GM18502 (cell line): ENCODE measurements around the gene SCT.

Source experiments
- ATAC-seq: cut with Tn5 transposase; IDR thresholded peaks from one replicate; pipeline ENCODE4 v1.9.1; 2021; ENCODE audit warnings: mild to moderate bottlenecking; ENCODE audit not compliant: unreplicated experiment, poor library complexity

The SCT gene

DNA sequence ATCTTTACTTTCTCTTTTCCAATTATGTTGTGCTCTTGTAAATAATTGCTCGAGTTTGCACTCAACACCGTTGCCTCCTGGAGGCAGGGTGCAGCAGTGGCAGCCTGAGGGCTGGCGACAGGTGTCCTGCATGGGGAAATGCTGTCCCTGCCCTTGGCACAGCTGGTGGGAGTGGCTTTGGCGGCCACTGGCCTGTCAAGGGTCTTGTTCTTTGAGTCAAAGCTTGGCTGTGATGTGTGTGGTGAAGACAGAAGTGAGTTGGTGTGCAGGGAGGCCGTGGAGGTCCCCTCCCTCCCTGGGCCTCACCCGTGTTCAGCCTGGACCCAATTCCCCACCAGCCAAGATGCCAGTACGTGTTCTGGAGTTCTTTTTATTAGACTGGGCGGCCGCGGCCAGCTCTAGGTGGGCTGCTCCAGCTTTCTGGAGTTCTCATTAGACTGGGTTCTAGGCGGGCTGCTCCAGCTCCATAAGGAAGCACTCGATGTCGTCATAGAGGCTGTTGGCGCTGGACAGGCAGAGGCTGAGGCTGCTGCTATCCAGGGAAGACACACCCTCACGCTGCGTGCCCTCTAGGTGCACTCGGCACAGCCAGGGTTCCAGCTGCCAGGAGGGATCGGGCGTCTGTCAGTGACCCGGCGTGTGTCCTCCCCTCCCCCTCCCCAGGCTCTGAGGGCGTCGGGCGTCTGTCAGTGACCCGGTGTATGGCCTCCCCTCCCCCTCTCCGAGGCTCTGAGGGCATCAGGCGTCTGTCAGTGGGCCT, 14.6 kb downstream of the SCT start:
- ATAC-seq = no peak

DNA sequence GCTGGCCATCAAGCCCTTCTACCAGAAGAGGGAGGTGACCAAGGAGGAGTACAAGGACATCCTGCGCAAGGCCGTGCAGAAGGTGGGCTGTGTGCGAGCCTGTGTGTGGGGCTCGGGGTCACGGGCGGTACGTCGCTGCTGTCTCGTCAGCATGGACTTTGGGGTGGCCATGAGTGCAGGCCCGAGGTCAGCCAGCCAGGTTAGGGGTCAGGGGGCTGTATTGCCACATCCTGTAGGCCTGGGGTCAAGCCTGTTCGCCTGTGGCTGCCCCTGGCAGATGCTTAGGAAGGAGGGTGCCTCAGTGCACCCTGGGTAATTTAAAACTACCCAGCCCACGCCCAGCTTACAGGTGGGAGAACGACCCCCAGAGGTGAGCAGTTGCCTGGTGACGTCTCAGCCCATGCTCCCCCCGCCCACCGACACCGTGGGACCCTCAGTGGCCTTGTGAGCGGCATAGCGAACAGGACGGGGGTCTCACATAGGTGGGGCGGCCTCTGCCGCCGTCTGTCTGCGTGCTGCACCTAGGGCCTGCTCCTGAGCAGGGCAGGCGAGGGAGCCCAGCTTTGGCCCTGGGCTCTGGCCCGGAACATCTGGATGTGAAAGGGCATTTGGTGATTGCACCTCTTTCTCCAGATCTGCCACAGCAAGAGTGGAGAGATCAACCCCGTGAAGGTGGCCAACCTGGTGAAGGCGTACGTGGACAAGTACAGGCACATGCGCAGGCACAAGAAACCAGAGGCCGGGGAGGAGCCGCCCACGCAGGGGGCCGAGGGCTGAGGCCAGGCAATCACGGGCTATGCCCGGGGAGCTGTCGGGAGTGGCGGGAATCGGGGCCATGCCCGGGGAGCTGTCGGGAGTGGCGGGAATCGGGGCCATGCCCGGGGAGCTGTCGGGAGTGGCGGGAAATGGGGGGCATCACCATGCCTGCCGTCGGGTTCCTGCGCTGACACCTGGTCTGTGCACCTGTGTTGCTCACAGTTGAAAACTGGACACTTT, 15.7 kb downstream of the SCT start:
- no peak for ATAC-seq

DNA sequence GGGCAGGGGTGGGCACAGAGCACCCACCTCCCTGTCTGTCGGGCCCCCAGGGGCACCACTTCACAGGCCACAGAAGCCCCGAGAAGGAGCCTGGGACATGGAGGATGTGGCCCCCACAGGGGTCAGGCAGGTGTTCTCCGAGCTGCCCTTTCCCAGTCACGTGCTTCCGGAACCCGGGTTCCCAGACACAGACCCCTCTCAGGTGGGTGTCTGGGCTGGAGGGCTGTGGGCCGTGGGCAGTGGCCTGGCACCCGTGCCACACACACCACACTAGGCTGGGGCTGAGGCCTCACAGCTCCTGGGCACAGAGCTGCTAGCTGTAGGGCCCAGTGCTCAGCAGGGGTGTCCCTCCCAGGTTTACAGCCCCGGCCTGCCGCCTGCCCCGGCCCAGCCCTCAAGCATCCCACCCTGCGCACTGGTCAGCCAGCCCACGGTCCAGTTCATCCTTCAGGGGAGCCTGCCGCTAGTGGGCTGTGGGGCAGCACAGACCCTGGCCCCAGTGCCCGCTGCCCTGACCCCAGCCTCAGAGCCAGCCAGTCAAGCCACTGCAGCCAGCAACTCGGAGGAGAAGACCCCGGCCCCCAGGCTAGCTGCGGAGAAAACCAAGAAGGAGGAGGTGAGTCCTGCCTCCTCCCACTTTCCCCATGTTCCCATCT, 16.7 kb downstream of the SCT start:
- ATAC-seq = no peak

DNA sequence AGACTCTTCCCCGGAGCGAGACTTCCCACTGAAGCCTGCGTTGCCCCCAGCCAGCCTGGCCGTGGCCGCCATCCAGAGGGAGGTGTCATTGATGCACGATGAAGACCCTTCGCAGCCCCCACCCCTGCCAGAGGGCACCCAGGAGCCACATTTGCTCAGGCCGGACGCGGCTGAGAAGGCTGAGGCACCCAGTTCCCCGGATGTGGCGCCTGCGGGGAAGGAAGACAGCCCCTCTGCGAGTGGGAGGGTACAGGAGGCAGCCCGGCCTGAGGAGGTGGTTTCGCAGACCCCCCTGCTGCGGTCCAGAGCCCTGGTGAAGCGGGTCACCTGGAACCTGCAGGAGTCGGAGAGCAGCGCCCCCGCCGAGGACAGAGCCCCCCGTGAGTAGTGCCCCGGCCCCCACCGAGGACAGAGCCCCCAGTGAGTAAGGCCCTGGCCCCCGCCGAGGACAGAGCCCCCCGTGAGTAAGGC, 17.6 kb downstream of the SCT start:
- no peak for ATAC-seq

DNA sequence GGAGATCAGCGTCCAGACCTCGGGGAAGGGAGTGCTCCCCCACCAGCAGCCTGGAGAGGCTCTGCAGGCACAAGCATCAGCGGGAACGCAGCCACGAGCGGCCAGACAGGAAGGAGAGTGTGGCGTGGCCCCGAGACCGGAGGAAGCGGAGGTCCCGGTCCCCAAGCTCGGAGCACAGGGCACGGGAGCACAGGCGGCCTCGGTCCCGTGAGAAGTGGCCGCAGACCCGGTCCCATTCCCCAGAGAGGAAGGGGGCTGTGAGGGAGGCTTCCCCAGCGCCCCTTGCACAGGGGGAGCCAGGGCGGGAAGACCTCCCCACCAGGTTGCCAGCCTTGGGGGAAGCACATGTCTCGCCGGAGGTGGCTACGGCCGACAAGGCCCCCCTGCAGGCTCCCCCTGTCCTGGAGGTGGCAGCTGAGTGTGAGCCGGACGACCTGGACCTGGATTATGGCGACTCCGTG, 18.2 kb downstream of the SCT start:
- ATAC-seq = no peak

DNA sequence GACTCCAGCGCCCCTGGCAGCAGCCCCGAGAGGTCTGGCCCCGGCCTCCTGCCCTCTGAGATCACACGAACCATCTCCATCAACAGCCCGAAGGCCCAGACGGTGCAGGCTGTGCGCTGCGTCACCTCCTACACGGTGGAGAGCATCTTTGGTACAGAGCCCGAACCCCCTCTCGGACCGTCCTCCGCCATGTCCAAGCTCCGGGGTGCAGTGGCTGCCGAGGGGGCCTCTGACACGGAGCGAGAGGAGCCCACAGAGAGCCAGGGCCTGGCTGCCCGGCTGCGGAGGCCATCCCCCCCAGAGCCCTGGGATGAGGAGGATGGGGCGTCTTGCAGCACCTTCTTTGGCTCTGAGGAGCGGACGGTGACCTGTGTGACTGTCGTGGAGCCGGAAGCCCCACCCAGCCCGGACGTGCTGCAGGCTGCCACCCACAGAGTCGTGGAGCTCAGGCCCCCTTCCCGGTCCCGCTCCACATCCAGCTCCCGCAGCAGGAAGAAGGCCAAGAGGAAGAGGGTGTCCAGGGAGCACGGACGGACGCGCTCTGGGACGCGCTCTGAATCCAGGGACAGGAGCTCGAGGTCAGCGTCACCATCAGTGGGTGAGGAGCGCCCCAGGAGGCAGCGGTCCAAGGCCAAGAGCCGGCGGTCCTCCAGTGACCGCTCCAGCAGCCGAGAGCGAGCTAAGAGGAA, 18.9 kb downstream of the SCT start:
- ATAC-seq = no peak

DNA sequence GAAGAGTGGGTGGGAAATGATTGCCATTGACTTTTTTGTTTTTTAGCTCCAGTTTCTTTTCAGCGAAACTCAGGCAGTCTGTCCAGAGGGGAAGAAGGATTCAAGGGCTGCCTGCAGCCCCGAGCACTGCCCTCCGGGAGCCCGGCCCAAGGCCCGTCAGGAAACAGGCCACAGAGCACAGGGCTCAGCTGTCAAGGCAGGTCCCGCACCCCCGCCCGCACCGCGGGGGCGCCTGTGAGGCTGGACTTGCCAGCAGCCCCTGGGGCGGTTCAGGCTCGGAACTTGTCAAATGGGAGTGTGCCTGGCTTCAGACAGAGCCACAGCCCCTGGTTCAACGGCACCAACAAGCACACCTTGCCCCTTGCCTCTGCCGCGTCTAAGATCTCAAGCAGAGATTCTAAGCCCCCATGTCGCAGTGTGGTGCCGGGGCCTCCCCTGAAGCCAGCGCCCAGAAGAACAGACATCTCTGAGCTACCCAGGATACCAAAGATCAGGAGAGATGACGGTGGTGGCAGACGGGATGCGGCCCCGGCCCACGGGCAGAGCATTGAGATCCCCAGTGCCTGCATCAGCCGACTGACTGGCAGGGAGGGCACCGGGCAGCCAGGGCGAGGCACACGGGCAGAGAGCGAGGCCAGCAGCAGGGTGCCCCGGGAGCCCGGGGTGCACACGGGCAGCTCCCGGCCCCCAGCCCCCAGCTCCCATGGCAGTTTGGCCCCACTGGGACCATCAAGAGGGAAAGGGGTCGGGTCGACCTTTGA, 19.8 kb downstream of the SCT start:
- ATAC-seq = no peak

DNA sequence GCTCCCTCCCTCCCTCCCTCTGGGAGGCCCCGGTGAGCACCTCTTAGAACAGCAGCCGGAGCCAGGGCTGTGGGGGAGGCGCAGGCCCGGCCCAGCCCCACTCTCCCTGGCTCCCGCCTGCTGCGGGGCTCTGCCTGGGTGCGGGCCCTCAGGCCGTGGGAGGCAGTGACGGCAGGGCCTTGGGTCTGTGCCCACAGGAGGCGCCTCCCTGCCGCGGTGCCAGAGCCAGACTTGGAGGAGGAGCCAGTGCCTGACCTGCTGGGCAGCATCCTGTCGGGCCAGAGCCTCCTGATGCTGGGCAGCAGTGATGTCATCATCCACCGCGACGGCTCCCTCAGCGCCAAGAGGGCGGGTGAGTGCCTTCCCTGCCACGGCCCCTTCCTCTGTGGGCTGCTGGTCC, 20.7 kb downstream of the SCT start:
- no peak for ATAC-seq

DNA sequence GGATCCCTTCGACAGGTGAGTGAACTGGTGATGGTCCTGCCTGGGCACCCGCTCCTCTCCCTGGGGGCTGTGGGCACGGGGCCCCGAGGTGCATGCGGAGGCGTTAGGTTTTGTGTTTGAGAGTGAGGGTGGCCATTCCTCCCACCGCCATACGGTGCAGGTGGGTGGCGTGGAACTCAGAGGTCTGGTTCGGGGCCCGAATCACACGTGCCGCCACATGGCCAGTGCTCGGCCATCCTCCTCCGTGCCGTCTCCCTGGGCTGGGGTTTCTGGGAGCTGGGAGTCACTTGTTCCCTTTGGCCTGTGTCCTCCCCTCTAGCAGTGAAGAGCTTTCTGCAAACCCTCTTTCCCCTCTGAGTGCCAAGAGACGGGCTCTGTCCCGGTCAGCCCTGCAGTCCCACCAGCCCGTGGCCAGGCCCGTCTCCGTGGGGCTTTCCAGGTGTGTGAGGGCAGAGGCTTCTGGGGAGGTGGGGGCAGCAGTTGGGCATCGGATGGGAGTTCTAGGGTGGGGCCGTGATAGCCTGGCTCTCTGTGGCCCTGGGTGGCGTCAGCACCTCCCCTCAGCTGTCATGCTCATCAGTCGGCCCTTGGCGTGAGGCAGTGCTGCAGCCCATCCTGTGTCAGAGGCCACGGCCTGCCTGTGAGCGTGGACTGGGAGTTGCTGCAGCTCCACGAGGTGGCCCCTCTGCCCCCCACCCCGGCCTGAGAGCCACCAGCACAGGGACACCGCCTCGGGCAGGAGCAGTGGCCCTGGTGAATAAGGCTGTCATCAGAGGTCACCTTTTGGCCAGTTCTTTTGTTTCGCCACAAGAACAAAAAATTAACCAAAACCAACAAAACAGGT, 21.5 kb downstream of the SCT start:
- no peak for ATAC-seq

DNA sequence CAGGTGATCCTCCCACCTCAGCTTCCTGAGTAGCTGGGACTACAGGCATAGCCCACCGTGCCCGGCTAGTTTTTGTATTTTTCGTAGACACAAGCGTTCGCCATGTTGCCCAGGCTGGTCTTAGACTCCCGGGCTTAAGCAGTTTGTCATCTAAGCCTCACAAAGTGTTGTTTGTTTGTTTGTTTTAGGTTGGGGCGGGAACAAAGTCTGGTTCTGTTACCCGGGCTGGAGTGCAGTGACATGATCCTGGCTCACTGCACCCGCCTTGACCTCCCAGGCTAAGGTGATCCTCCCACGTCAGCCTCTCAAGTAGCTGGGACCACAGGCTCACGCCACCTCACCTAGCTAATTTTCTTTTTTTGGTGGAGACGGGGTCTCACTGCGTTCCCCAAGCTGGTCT, 23.8 kb downstream of the SCT start:
- no peak for ATAC-seq

DNA sequence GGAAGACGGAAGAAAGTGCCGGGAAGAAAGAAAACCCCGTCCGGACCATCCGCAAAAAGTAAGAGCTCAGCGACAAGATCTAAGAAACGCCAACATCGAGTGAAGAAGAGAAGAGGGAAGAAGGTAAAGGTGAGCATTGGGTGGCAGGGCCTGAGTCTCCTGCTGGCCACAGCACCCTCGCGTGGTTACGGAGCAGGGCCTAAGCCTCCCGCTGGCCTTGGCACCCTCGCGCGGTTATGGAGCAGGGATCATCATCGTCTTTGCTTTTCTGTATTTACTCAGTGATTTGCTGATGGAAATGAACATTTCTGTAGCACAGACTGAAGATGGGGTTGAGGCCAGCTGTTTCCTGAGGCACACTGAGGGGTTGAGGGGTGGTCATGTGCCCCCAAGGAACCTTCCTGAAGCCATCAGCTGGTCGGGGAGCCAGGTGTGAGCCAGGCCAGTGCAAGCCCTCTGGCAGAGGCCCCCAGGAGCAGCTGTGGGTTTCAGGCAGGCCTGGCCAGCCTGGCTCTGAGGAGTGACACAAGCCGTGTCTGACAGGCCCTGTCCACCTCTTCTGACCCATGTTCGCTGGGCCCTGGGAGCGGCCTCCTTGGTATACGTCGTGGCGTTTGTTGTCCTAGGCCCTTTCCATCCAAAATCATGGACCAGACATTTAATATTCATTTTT, 25.3 kb downstream of the SCT start:
- no peak for ATAC-seq

DNA sequence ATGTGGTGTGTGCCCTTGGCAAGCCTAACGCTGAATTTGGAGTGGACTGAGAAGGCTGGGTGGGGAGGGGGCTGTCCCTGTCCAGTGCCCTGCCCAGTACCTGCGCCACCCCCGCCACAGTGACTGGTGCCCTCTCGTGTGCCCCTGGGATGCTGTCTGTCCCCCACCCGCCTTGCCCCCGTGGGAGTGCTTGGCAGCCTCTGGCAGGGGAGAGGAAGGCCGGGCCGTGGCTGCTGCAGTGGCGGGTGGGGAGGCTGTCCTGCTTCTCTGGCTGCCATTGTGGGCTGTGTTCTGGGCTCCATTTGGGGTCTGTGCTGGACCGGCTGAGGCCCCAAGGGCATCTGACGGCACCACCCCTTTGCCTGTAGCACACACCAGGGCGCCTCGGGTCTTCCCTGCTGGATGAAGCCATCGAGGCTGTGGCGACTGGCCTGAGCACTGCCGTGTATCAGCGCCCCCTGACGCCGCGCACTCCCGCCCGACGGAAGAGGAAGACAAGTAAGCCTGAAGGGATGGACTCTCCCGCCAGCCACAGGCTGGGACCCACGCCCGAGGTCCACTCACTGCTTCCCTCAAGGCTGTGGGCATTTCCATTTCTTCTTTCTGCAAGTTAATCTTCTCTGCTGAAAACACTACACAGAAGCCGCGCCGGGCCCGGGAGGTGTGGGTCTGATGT, 28.8 kb downstream of the SCT start:
- ATAC-seq = no peak

DNA sequence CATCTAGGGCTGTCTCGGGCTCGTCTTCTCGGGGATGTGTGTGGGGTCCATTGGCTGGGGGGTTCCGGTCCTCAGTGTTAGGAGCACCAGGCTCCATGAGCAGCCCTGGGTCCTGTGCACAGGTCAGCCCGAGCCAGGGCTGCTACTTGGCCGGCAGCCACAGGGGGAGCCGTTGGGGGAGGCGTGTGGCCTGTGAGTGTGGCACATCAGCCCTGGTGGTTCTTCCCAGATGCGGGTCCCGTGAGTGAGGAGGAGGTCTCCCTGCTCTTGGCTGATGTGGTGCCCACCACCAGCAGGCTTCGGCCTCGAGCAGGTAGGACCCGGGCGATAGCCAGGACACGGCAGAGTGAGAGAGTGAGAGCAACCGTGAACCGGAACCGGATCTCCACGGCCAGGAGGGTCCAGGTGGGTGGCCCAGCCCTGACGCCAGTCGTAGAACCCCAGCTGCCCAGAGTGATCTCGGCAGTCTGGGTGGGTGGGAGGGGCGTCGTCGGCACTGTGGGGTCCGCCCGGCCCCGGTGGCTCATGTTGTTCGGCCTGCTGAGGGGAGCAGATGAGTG, 29.7 kb downstream of the SCT start:
- ATAC-seq = no peak

DNA sequence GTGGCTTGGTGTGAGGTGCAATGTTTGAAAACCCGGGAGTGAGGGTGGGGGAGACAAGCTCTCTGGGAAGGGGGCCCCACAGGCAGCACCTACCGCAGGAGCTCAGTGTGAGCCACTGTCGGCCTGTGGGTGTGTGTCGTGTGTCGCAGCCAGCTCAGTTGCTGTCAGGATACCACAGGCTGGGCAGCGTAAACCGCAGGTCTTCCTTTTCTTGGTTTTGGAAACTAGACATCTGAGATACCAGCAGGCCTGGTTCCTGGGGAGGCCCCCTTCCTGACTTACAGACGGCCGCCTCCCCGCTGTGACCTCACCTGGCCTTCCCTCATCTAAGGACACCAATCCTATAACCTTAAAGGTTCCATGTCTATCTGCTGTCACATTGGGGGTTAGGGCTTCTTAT, 30.6 kb downstream of the SCT start:
- no peak for ATAC-seq

DNA sequence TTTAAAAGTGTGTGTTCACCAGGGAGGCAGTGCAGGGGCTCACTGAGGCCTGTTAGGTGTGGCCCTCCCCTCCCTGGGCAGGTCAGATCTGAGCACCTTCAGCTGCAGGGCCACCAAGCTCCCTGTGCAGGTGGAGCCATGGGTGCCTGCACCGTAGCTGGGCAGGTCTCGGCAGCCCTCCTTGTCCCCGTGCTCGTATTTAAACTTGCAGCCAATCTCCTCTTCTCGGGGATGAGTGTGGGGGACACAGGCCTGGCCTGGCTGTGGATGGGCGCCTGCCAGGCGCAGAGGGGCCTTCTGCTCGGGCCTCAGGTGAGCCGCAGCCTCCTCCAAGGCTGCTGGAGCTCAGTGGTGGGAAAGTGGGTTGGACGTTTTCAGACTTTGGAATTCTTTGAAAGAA, 31.6 kb downstream of the SCT start:
- no peak for ATAC-seq

DNA sequence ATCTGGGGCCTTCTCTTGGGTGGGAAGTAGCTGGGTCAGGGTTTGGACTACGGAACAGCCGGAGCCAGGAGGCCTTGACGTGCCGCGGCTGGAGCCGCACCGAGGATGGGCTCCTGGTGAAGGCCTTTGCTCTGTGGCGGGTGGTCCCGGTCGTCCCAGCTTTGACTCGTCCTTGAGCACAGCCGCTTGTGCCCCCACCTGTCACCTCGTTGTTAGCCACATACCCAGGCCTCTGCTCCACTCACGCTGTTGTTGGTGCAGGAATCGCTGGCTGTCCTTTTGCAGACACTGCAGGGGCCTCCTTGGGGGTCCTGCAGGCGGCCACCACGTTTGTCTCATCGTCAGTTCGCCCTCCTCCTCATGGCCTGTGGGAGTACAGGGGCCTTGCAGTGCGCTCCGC, 33.6 kb downstream of the SCT start:
- no peak for ATAC-seq

DNA sequence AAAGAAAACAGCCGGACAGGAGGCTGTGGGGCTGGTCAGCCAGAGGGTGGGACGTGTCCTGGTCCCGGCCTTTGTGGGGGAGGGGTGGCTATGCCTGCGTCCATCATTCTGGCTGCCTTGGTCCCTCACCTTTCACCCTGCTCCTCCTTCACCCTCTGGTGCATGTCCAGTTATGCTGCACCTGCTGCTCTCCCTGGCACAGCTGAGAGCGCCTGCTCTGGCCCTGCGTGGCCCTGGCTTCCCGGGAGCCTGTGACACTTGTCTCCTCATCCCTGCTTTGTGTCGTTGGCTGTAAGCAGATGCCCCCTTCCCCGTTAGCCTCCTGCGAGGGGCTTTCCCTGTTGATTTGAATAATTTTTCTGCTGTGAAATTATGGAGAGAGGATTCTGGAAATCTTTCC, 34.1 kb downstream of the SCT start:
- ATAC-seq = no peak
